Adrenal gland (tissue), 12 donors: ENCODE results near the gene RBM12. TPM values are rescaled to one million over a fixed set of nuclear protein-coding genes. Genes with fewer than 3 reads are reported as not detected.

ENCODE experiments used
- DNase-seq, 7 donors: peaks; one replicate each; pipeline ENCODE4 v3.0.0-alpha.2; 2019 to 2020
- H3K27ac ChIP-seq, 5 donors: fragments of 200-600 bp; sonication (generic) in 4 of 5; 1 replicate in 3 of 5; 2 replicates in 2 of 5; pipeline versions ENCODE4 v1.5.1 to v1.8.0; 2016 to 2020; ENCODE audit warnings: mild to moderate bottlenecking in 1 of 5
- H3K27me3 ChIP-seq: fragments of 200-600 bp; 2 replicates; pipeline ENCODE4 v1.8.0; 2021
- H3K36me3 ChIP-seq, 2 donors: fragments of 200-600 bp; replicated peaks in 1 of 2; 1 replicate in 1 of 2; 2 replicates in 1 of 2; pipeline versions ENCODE4 v1.5.1 to v1.8.0; 2018 to 2022
- H3K4me1 ChIP-seq, 2 donors: fragments of 200-600 bp; replicated peaks in 1 of 2; 1 replicate in 1 of 2; 2 replicates in 1 of 2; pipeline versions ENCODE4 v1.5.1 to v1.8.0; 2018 to 2021
- H3K4me3 ChIP-seq, 4 donors: fragments of 200-600 bp; sonication (generic) in 3 of 4; one replicate each; pipeline ENCODE4 v1.5.1; 2016 to 2018
- H3K9me3 ChIP-seq, 3 donors: fragments of 200-600 bp; sonication (generic) in 1 of 3; replicated peaks in 1 of 3; 1 replicate in 2 of 3; 2 replicates in 1 of 3; pipeline versions ENCODE4 v1.5.1 to v1.8.0; 2016 to 2021
- POLR2A ChIP-seq, 2 donors: fragments of 450-650 bp; IDR thresholded peaks; one replicate each; pipeline ENCODE4 v1.6.1; 2017; ENCODE audit warnings: antibody characterized with exemption in 2 of 2, mild to moderate bottlenecking in 2 of 2, moderate library complexity in 1 of 2
- WGBS, 4 donors: extraction: QIAGEN DNeasy Blood & Tissue Kit in 2 of 4; methylation state at CpG; one replicate each; pipeline versions ENCODE4 v1.1.5 to v1.1.7; 2013 to 2017; 5-methylcytosine and 5-hydroxymethylcytosine counted together
- intact Hi-C, 2 donors: fragments of 100-400 bp; cut with DNase I; formaldehyde crosslinking; loops; one replicate each; pipeline versions ENCODE4 v1.14.1 to v1.15.0; 2022 to 2023
- polyA plus RNA-seq, 3 donors: library from polyadenylated mRNA; stranded (reverse); fragments of 200-250 nt in 2 of 3; fragments of 350-450 nt in 1 of 3; fragmentation: Illumina TruSeq in 1 of 3; extraction: RNeasy Lipid Tissue Mini Kit (QIAGEN cat#74804) in 1 of 3; gene quantifications; one replicate each; pipeline ENCODE4 v1.2.3, GENCODE V29; 2013 to 2014
- total RNA-seq, 9 donors: library from RNA; depleted of rRNA in 4 of 9; stranded (reverse); fragments of >200 nt in 4 of 9; fragments of 120-200 nt in 1 of 9; fragmentation: NEBNext Ultra II Directional in 1 of 9; extraction: Animal tissue kit (Norgen Biotek cat#: 25700) in 1 of 9; gene quantifications; one replicate each; pipeline versions ENCODE4 v1.1.0 to v1.2.4, GENCODE V29; 2013 to 2023
- TF ChIP-seq, protein P1 (sequence below), 6 experiments: fragments of 450-650 bp in 4 of 6; fragments of 200-600 bp in 2 of 6; sonication (generic) in 1 of 6; IDR thresholded peaks; 1 replicate in 5 of 6; 2 replicates in 1 of 6; pipeline versions ENCODE4 v1.5.1 to v1.8.0; 2016 to 2021; ENCODE audit warnings: antibody characterized with exemption in 6 of 6, mild to moderate bottlenecking in 2 of 6, moderate library complexity in 1 of 6
- donor health status: healthy with polysubstance abuse.
- donor health status: Bipolar disorder and iron deficiency.
- donor health status: DM: yes; HTN: yes; CAD: no.
- donor health status: DM: no; HTN: no; CAD: no.
- donor health status: DM: no; HTN: no; CAD: no.
- donor health status: DM: yes; HTN: yes; CAD: no.

The RBM12 gene
- total and polyA plus RNA-seq, 12 donors: 7.7 to 98.6 (median 46.5) TPM

DNA sequence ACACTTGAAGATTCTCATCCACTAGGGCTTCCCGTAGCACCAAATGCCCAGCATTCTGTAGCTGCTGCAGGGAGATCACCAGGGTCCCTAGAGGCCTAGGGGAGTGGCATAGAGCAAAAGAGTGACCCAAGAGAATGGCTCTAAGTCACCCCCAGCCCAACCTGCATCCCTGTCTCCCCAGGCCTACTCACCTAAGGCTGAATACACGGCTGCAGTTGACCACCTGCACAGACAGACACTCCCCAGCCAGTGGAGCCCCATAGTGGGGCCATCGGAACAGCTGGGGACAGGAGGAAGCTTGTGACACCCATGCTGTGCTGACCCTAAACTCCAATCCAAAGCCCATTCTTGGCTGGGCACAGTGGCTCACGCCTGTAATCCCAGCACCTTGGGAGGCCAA lies 58.6 kb downstream of the RBM12 start:
- DNase-seq: no peak
- intact Hi-C loops: no loop called here
- Histone ChIP-seq H3K4me1 (peaks cover 10 to 11% of the 10 kb centered on the region in 2 donors), H3K9me3 (no peaks in the 10 kb centered on the region), H3K4me3 (no peak overlapping the region), H3K27ac (no peak overlapping the region), H3K36me3 (no peaks in the 10 kb centered on the region), H3K27me3 (no peaks in the 10 kb centered on the region)
- WGBS, 4 donors: 68 to 100% (median 88%) methylated on average over 2 to 4 of the region's 4 CpGs
- TF ChIP-seq POLR2A (IDR thresholded peaks at IDR 0.05): no peak
- TF ChIP-seq, protein P1, sequence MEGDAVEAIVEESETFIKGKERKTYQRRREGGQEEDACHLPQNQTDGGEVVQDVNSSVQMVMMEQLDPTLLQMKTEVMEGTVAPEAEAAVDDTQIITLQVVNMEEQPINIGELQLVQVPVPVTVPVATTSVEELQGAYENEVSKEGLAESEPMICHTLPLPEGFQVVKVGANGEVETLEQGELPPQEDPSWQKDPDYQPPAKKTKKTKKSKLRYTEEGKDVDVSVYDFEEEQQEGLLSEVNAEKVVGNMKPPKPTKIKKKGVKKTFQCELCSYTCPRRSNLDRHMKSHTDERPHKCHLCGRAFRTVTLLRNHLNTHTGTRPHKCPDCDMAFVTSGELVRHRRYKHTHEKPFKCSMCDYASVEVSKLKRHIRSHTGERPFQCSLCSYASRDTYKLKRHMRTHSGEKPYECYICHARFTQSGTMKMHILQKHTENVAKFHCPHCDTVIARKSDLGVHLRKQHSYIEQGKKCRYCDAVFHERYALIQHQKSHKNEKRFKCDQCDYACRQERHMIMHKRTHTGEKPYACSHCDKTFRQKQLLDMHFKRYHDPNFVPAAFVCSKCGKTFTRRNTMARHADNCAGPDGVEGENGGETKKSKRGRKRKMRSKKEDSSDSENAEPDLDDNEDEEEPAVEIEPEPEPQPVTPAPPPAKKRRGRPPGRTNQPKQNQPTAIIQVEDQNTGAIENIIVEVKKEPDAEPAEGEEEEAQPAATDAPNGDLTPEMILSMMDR (IDR thresholded peaks at IDR 0.05): no peak

DNA sequence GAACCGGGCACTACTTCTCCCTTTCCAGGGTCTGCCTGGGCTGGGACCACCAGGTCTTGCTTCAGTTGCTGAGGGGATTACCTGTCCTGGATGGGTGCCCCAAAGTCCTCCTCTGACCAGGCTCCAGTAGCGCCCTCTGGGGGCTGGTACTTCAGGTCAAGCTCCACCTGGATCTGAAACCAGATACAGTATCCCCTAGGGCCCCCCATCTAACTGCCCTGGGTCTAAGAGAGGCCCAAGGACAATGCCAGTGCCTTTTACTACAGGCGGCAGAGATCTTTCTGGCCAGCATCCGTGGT lies 60.3 kb downstream of the RBM12 start:
- Histone ChIP-seq H3K9me3 (no peaks in the 10 kb centered on the region), H3K27me3 (no peaks in the 10 kb centered on the region), H3K4me3 (no peak overlapping the region), H3K4me1 (peaks cover 15 to 17% of the 10 kb centered on the region in 2 donors), H3K36me3 (no peaks in the 10 kb centered on the region), H3K27ac (no peak overlapping the region)
- intact Hi-C loops: no loop called here
- peak in 1 of 7 donors; percentile 13 for DNase-seq
- no peak for TF ChIP-seq POLR2A (IDR thresholded peaks at IDR 0.05)
- TF ChIP-seq, protein P1 (IDR thresholded peaks at IDR 0.05): peak in 2 of 6 experiments; percentile 7 to 21
- 51 to 74% (median 64%) methylated on average over 3 to 4 of the region's 4 CpGs for WGBS, 4 donors

DNA sequence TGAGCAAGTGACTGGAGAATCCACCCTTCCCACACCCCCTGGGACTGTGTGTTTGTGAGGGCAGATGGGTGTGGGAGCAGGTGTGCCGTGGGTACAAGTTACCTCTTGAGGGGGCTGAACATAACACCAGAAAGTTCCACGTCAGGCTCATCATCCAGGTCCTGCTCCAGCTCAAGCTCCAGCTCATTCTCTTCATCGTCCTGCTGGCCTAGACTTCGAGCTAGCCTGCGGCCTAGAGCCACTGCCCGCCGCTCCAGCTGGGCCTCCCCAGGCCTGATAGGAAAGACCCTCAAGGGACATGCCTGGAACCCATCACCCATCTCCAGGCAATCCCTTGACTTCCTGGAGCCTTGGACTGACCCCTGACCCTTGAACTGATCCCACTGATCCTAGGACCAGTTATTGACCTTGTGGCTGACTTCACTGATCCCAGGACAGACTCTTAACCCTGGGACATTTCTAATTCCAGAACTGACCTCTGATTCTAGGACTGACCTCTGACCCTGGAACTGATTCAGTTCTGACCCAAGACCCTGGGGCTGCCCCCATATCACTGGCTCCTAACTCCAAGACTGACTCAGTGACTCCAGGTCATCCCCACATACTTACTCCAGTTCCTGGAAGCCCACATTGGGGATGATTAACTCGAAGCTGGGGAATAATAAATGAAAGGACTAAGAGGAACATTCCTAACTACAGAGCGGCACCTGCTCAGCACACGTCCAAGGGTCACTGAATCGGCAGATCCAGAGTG lies 60.8 kb downstream of the RBM12 start:
- WGBS, 4 donors: 92 to 95% (median 94%) methylated on average over 11 of the region's 11 CpGs
- Histone ChIP-seq H3K36me3 (no peaks in the 10 kb centered on the region), H3K27ac (no peak overlapping the region), H3K4me1 (peaks cover 15 to 17% of the 10 kb centered on the region in 2 donors), H3K4me3 (no peak overlapping the region), H3K9me3 (no peaks in the 10 kb centered on the region), H3K27me3 (no peaks in the 10 kb centered on the region)
- DNase-seq: peak in 1 of 7 donors; percentile 9
- intact Hi-C loops: no loop called here
- no peak for TF ChIP-seq POLR2A (IDR thresholded peaks at IDR 0.05)
- TF ChIP-seq, protein P1 (IDR thresholded peaks at IDR 0.05): no peak

DNA sequence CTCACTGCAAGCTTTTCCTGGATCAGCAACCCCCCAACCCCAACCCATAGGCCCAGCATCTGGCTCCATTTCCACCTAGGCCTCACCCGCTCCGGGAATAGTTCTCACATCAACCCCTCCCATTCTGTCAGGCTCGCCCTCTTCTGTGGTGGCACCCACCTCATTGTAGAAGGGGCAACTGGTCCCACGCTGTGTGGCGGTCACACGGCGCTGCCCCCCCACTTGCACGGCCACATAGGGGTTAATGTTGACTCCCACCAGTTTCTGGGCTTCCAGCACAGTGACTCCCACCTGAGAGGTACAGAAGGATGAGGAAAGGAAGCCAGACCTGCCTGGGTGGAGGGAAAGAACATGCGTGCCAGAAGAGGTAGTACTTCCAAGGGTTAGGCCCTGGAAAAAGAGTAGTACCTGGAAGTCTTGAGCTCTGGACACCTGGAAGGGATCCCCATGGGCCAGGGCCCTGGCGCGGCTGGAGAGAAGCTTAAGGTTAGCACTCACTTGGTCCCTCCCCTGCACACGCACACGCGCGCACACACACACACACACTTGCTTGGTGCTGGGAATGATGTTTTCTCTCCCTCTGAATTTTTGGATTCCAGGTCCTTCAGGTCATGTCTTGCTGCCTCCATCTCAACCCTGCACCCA lies 61.7 kb downstream of the RBM12 start:
- Histone ChIP-seq H3K36me3 (no peaks in the 10 kb centered on the region), H3K4me1 (peaks cover 15 to 17% of the 10 kb centered on the region in 2 donors), H3K27ac (no peak overlapping the region), H3K4me3 (no peak overlapping the region), H3K9me3 (no peaks in the 10 kb centered on the region), H3K27me3 (no peaks in the 10 kb centered on the region)
- DNase-seq: no peak
- WGBS, 4 donors: 93 to 96% (median 95%) methylated on average over 11 to 15 of the region's 15 CpGs
- intact Hi-C loops: no loop called here
- TF ChIP-seq, protein P1 (IDR thresholded peaks at IDR 0.05): no peak
- TF ChIP-seq POLR2A (IDR thresholded peaks at IDR 0.05): no peak
